CD4-positive, alpha-beta T cell (primary cell): Measurements from ENCODE around the gene DNAJC2. TPM values are rescaled to one million over a fixed set of nuclear protein-coding genes. Genes with fewer than 3 reads are reported as not detected.
"Not testable (repeated sequence)": the region's sequence is repeated elsewhere in the genome, so short reads cannot be mapped to it uniquely, and the experiment has no call there.

ENCODE experiments used
- ATAC-seq: fragments of 200-7000 bp; cut with Tn5 transposase; one replicate; pipeline ENCODE4 v1.10.0; 2022; ENCODE audit warnings: mild to moderate bottlenecking; ENCODE audit not compliant: poor library complexity
- CTCF ChIA-PET: fragments of 350-600 bp; sonication (Branson Sonifier 250); formaldehyde crosslinking; loops from one replicate; lab custom pipeline; 2021; ENCODE audit warnings: antibody characterized with exemption, inconsistent platforms; lab: Charles Lee
- POLR2A ChIA-PET: fragments of 350-600 bp; sonication (Branson Sonifier 250); formaldehyde crosslinking; loops from one replicate; lab custom pipeline; 2021; ENCODE audit warnings: antibody characterized with exemption, inconsistent platforms; lab: Charles Lee
- DNase-seq, 14 experiments: peaks; one replicate each; pipeline ENCODE4 v3.0.0-alpha.2; 2013 to 2020; ENCODE audit warnings: mixed read lengths in 2 of 14
- H3K27ac ChIP-seq, 2 donors: one replicate each; pipeline versions ENCODE4 v1.5.1 to v1.7.0; 2013; ENCODE audit warnings: low read length in 2 of 2, low read depth in 1 of 2, mild to moderate bottlenecking in 1 of 2
- H3K27me3 ChIP-seq, 2 experiments: 1 replicate in 1 of 2; 2 replicates in 1 of 2; pipeline versions ENCODE4 v1.6.1 to v1.7.0; 2013; ENCODE audit warnings: low read length in 2 of 2, control low read depth in 1 of 2, mild to moderate bottlenecking in 1 of 2, moderate library complexity in 1 of 2; ENCODE audit not compliant: insufficient read depth in 2 of 2, control insufficient read depth in 1 of 2
- H3K36me3 ChIP-seq: one replicate; pipeline ENCODE4 v1.6.1; 2013; ENCODE audit warnings: low read length, control low read depth; ENCODE audit not compliant: insufficient read depth
- H3K4me1 ChIP-seq: one replicate; pipeline ENCODE4 v1.6.1; 2013; ENCODE audit warnings: low read length, control low read depth; ENCODE audit not compliant: insufficient read depth
- H3K4me3 ChIP-seq: one replicate; pipeline ENCODE4 v1.5.1; 2013; ENCODE audit warnings: mild to moderate bottlenecking, low read length, moderate library complexity
- H3K9me3 ChIP-seq, 2 experiments: 1 replicate in 1 of 2; 2 replicates in 1 of 2; pipeline versions ENCODE4 v1.6.1 to v1.7.0; 2013; ENCODE audit warnings: low read length in 2 of 2, mild to moderate bottlenecking in 2 of 2, control low read depth in 1 of 2, moderate library complexity in 1 of 2; ENCODE audit not compliant: control insufficient read depth in 1 of 2, insufficient read depth in 1 of 2
- H3K27ac Mint-ChIP-seq: one replicate; pipeline ENCODE4 v1.8.0; 2020; ENCODE audit warnings: mixed read lengths
- H3K27me3 Mint-ChIP-seq: one replicate; pipeline ENCODE4 v1.8.0; 2021; ENCODE audit warnings: mixed read lengths
- H3K36me3 Mint-ChIP-seq: one replicate; pipeline ENCODE4 v1.8.0; 2021; ENCODE audit warnings: low read depth, mixed read lengths
- H3K4me1 Mint-ChIP-seq: one replicate; pipeline ENCODE4 v1.8.0; 2021; ENCODE audit warnings: low read depth, mixed read lengths
- H3K4me3 Mint-ChIP-seq: one replicate; pipeline ENCODE4 v1.8.0; 2020; ENCODE audit warnings: mild to moderate bottlenecking, mixed read lengths
- H3K9me3 Mint-ChIP-seq: one replicate; pipeline ENCODE4 v1.8.0; 2020; ENCODE audit warnings: mixed read lengths
- intact Hi-C, 2 experiments: fragments of 100-400 bp; cut with DNase I in 1 of 2; cut with micrococcal nuclease in 1 of 2; formaldehyde crosslinking; loops; one replicate each; pipeline versions ENCODE4 v1.15.1 to v1.9.0; 2023 to 2025; cut with DNase I, micrococcal nuclease
- total RNA-seq, 174 experiments: library from RNA in 2 of 174; stranded (reverse) in 2 of 174; gene quantifications; one replicate each; pipeline ENCODE4 v1.2.3 and lab custom pipeline; 2021 to 2026
- TF ChIP-seq, protein P1 (sequence below): fragments of 200-600 bp; IDR thresholded peaks from one replicate; pipeline ENCODE4 v1.8.0; 2022; ENCODE audit warnings: antibody characterized with exemption, mild to moderate bottlenecking

Gene DNAJC2
- total RNA-seq, 2 experiments from 2014 or later, result 72.0 to 77.4 TPM

DNA sequence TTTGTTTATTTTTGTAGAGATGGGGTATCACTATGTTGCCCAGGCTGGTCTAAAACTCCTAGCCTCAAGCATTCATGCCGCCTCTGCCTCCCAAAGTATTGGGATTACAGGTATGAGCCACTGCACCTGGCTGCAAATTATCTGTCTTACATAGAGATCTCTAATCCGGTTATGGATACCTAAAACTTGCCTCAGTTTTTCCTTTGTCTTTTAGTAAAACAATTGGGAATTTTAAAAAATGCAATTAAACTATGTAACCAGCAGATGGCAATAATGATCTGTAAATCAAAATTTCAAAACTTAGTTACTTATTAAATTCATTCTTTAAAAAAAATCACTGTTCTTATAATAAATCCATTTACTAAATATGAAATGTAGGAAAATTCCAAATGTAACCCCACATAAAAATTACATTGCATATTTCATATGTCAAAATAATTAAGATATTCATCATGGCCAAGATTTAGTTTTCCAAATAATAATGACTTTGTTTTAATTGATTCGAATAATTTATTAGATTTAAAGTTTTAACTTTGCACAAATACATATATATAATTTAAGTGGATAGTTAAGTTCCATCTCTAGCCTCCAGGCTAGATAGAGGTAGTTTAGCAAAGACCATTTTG is 61.7 kb downstream of the DNAJC2 start:
- H3K27me3 Mint-ChIP-seq, H3K27ac ChIP-seq, H3K9me3 Mint-ChIP-seq, H3K9me3 ChIP-seq, H3K36me3 ChIP-seq, DNase-seq, CTCF ChIA-PET, H3K27me3 ChIP-seq, intact Hi-C loops, H3K27ac Mint-ChIP-seq, POLR2A ChIA-PET, H3K4me3 ChIP-seq, ATAC-seq, H3K36me3 Mint-ChIP-seq: not testable (repeated sequence)
- peak overlapping the region; percentile 60 for H3K4me3 Mint-ChIP-seq
- H3K4me1 ChIP-seq, result peaks cover 10% of the 10 kb centered on the region
- TF ChIP-seq, protein P1, sequence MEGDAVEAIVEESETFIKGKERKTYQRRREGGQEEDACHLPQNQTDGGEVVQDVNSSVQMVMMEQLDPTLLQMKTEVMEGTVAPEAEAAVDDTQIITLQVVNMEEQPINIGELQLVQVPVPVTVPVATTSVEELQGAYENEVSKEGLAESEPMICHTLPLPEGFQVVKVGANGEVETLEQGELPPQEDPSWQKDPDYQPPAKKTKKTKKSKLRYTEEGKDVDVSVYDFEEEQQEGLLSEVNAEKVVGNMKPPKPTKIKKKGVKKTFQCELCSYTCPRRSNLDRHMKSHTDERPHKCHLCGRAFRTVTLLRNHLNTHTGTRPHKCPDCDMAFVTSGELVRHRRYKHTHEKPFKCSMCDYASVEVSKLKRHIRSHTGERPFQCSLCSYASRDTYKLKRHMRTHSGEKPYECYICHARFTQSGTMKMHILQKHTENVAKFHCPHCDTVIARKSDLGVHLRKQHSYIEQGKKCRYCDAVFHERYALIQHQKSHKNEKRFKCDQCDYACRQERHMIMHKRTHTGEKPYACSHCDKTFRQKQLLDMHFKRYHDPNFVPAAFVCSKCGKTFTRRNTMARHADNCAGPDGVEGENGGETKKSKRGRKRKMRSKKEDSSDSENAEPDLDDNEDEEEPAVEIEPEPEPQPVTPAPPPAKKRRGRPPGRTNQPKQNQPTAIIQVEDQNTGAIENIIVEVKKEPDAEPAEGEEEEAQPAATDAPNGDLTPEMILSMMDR, result peak; percentile 43
- peaks cover 32% of the 10 kb centered on the region for H3K4me1 Mint-ChIP-seq

DNA sequence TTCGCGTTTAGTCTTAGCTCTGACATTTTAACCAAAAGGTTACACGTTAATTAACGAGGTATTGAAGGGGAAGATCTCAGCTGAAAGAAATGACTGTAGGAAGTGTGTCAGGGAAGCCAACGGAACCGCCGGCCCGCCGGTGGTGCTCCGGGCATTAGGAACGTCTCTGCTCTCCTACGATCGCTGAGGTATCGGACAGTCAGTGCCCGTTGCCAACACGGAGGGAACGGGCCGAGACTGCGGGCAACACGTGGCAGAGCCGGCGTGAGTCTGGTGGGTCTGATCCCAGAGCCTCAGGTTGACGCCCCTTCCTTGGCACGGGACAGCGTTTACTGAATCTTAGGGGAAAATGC is 63.8 kb downstream of the DNAJC2 start:
- Histone ChIP-seq H3K4me1 (peaks cover 10% of the 10 kb centered on the region), H3K4me3 (peak overlapping the region; percentile 83), H3K27ac (peak overlapping the region; percentile 55 to 59)
- H3K36me3 ChIP-seq, ATAC-seq, H3K36me3 Mint-ChIP-seq, CTCF ChIA-PET, H3K27me3 ChIP-seq, H3K27me3 Mint-ChIP-seq, H3K9me3 ChIP-seq, H3K9me3 Mint-ChIP-seq: not testable (repeated sequence)
- H3K27ac Mint-ChIP-seq, result peak overlapping the region; percentile 89
- peak in 3 of 14 experiments; percentile 3 to 36 (median 4) for DNase-seq
- peaks cover 32% of the 10 kb centered on the region for H3K4me1 Mint-ChIP-seq
- H3K4me3 Mint-ChIP-seq, result peak overlapping the region; percentile 97
- POLR2A ChIA-PET, result interaction anchor here (0.9 to 2.8 kb wide), 5 partner anchors 17 to 1665 kb away, joined by 3 to 6 read pairs (median 3); partner anchors contain the start of genes ARMC10, FBXL13, NAPEPLD and PMPCB
- intact Hi-C loops, result loop anchor here in 1 of 2 experiments (1.0 kb wide), 1 partner anchor 17 kb away; the partner anchor contains the start of gene PMPCB

DNA sequence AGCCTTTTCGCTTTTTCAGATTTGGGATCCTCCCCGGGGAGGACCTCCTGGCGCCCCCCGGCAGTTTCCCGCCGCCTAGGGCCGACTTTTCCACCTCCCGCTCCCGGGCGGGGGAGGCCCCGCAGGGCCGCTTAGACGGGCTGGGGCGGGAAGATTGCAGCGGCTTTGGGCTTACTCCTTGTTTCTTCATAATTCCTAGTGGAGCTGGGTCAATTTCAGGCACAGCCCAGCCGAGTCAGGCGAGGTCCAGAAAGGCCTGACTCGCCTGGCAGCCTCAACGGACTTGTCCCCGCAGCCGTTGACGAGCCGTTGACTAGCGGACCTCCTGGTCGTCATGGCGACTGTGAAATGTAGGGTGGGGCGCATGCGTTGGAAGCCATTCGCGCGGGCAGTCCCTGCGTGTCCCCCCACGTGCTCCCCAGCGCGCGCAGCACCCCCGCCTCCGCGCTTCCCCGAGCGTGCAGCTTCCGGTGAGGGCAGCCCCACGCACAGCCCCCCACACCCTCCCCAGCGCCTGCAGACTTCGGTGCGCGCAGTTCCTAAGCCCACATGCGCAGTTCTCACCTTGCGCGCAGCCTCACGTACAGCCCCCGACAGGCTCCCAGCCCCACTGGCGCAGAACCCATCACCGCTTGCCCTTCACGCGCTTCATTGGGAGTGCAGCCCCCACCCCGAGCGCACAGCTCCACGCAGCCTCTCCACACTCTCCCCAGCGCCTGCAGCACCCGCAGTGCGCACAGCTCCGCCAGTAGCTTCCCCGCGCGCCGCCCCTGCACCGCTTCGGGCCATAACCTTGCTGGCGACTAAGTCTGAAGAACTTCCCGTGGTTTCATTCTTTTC is 64.4 kb downstream of the DNAJC2 start:
- not testable (repeated sequence) for H3K9me3 ChIP-seq, H3K36me3 ChIP-seq, H3K27me3 Mint-ChIP-seq, H3K9me3 Mint-ChIP-seq, H3K36me3 Mint-ChIP-seq, H3K27me3 ChIP-seq
- ATAC-seq (peak; percentile 94), DNase-seq (peak; percentile 81 to 95 (median 88))
- intact Hi-C loops, result loop anchor here in 1 of 2 experiments (1.0 kb wide), 1 partner anchor 17 kb away; the partner anchor contains the start of gene PMPCB
- Histone ChIP-seq H3K4me1 (peaks cover 10% of the 10 kb centered on the region), H3K4me3 (peak overlapping the region; percentile 83), H3K27ac (peak overlapping the region; percentile 78 to 91)
- Mint-ChIP-seq H3K4me1 (peaks cover 32% of the 10 kb centered on the region), H3K27ac (peak overlapping the region; percentile 89), H3K4me3 (peak overlapping the region; percentile 97)
- POLR2A ChIA-PET, result interaction anchor here (0.9 to 2.8 kb wide), 5 partner anchors 17 to 1665 kb away, joined by 3 to 6 read pairs (median 3); partner anchors contain the start of genes ARMC10, FBXL13, NAPEPLD and PMPCB
- CTCF ChIA-PET, result interaction anchor here (1.6 kb wide), 1 partner anchor 205 kb away, joined by 3 read pairs; the partner anchor contains the start of genes ARMC10 and FBXL13

DNA sequence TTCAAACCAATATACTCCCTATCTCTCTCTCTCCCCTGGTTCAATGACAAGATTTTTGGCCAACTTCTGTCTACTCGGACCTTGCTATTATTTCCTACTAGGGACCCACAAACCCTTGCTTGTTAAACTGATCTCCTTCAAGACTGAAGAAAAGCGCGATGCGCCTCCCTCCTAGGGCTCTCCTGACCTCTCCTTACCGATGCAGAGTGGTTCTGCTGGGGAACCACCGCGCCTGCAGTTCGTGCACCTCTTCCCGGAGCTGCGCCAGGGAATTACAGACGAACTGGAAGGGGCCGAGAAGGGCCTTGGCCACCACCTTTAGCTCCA is 65.0 kb downstream of the DNAJC2 start:
- H3K36me3 ChIP-seq, H3K9me3 ChIP-seq, H3K27me3 ChIP-seq, H3K27me3 Mint-ChIP-seq, H3K36me3 Mint-ChIP-seq, H3K9me3 Mint-ChIP-seq, intact Hi-C loops: not testable (repeated sequence)
- ATAC-seq (peak; percentile 1), DNase-seq (peak in 2 of 14 experiments; percentile 3)
- ChIA-PET CTCF (interaction anchor here (1.6 kb wide), 1 partner anchor 205 kb away, joined by 3 read pairs; the partner anchor contains the start of genes ARMC10 and FBXL13), POLR2A (interaction anchor here (1.6 to 2.8 kb wide), 2 partner anchors 131 to 204 kb away, joined by 4 to 6 read pairs; partner anchors contain the start of genes ARMC10, FBXL13 and NAPEPLD)
- H3K4me3 Mint-ChIP-seq, result peak overlapping the region; percentile 97
- peak overlapping the region; percentile 78 to 91 for H3K27ac ChIP-seq
- peak overlapping the region; percentile 83 for H3K4me3 ChIP-seq
- H3K4me1 Mint-ChIP-seq, result peaks cover 32% of the 10 kb centered on the region
- H3K4me1 ChIP-seq, result peaks cover 10% of the 10 kb centered on the region
- H3K27ac Mint-ChIP-seq, result peak overlapping the region; percentile 89

DNA sequence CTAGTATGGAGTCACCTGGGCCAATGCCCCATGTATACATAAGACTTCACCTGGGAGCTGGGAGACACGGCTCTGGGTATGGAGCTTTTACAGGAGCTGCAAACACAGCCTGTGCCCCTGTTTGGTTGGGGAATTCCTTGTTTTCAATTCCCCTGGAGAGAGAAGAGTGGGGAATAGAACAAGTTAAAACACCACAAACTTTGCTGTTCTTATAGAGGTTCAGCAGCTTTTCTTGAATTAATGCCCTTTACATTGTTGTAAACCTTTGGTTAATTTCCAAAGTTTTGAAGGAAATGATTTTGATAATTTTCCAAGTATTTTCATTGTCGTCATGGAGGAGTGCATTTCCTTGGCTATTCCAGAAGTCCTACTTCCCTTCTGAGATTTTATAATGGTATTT is 66.4 kb downstream of the DNAJC2 start:
- POLR2A ChIA-PET, H3K4me3 ChIP-seq, intact Hi-C loops, DNase-seq, H3K27ac ChIP-seq, H3K27me3 Mint-ChIP-seq, H3K36me3 ChIP-seq, CTCF ChIA-PET, H3K27me3 ChIP-seq, ATAC-seq, H3K9me3 Mint-ChIP-seq, H3K9me3 ChIP-seq: not testable (repeated sequence)
- peak overlapping the region; percentile 49 for H3K27ac Mint-ChIP-seq
- H3K4me1 Mint-ChIP-seq, result peaks cover 32% of the 10 kb centered on the region
- H3K36me3 Mint-ChIP-seq, result peaks cover 17% of the 10 kb centered on the region
- peaks cover 10% of the 10 kb centered on the region for H3K4me1 ChIP-seq
- H3K4me3 Mint-ChIP-seq, result peak overlapping the region; percentile 48

DNA sequence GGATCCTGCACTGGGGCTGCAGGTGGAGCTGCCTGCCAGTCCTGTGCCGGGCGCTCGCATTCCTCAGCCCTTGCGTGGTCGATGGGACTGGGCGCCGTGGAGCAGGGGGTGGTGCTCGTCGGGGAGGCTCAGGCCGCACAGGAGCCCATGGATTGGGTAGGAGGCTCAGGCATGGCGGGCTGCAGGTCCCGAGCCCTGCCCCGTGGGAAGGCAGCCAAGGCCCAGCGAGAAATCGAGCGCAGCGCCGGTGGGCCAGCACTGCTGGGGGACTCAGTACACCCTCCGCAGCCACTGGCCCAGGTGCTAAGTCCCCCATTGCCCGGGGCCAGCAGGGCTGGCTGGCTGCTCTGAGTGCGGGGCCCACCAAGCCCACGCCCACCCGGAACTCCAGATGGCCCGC is 69.7 kb downstream of the DNAJC2 start:
- H3K4me1 ChIP-seq, ATAC-seq, POLR2A ChIA-PET, H3K9me3 Mint-ChIP-seq, H3K27me3 ChIP-seq, H3K27ac ChIP-seq, H3K4me3 Mint-ChIP-seq, H3K36me3 Mint-ChIP-seq, H3K27ac Mint-ChIP-seq, DNase-seq, CTCF ChIA-PET, H3K9me3 ChIP-seq, H3K36me3 ChIP-seq, intact Hi-C loops, H3K27me3 Mint-ChIP-seq, H3K4me3 ChIP-seq: not testable (repeated sequence)
- peaks cover 11% of the 10 kb centered on the region for H3K4me1 Mint-ChIP-seq
